NCI-H748 (cell line): ENCODE data around the gene MUC3A.

Source experiments
- DNase-seq: peaks from one replicate; lab custom pipeline; 2025; ENCODE audit not compliant: unreplicated experiment; lab: John Stamatoyannopoulos, UW

Gene MUC3A

GRCh38 chr7:100944138-100944537 is 5.2 kb upstream of the MUC3A start:
- no peak for DNase-seq

GRCh38 chr7:100946111-100946510 is 3.2 kb upstream of the MUC3A start:
- DNase-seq = no peak

- no peak for DNase-seq
Observed at GRCh38 chr7:100946766-100947365, 2.5 kb upstream of the MUC3A start.

GRCh38 chr7:100947792-100948191 is 1.5 kb upstream of the MUC3A start:
- DNase-seq = no peak

- no peak for DNase-seq
Observed at GRCh38 chr7:100949933-100950443, 654 bp downstream of the MUC3A start.

- no peak for DNase-seq
Observed at GRCh38 chr7:100951172-100951571, 1.8 kb downstream of the MUC3A start.

GRCh38 chr7:100951888-100952560 is 2.7 kb downstream of the MUC3A start:
- no peak for DNase-seq

GRCh38 chr7:100952641-100953040 is 3.3 kb downstream of the MUC3A start:
- no peak for DNase-seq

- no peak for DNase-seq
Observed at GRCh38 chr7:100957832-100958421, 8.6 kb downstream of the MUC3A start.

GRCh38 chr7:100959894-100960293 is 10.6 kb downstream of the MUC3A start:
- DNase-seq = no peak

GRCh38 chr7:100962537-100962936 is 13.2 kb downstream of the MUC3A start:
- no peak for DNase-seq

- DNase-seq = no peak
Observed at GRCh38 chr7:100963386-100963785, 14.1 kb downstream of the MUC3A start.

- DNase-seq = no peak
Observed at GRCh38 chr7:100963874-100964273, 14.5 kb downstream of the MUC3A start.

GRCh38 chr7:100964630-100965029 is 15.3 kb downstream of the MUC3A start:
- no peak for DNase-seq

- DNase-seq = no peak
Observed at GRCh38 chr7:100965045-100965722, 15.8 kb downstream of the MUC3A start.

- no peak for DNase-seq
Observed at GRCh38 chr7:100965723-100966541, 16.6 kb downstream of the MUC3A start.

GRCh38 chr7:100966542-100967291 is 17.4 kb downstream of the MUC3A start:
- no peak for DNase-seq

- DNase-seq = no peak
Observed at GRCh38 chr7:100967292-100967863, 18.0 kb downstream of the MUC3A start.

- no peak for DNase-seq
Observed at GRCh38 chr7:100968031-100968430, 18.7 kb downstream of the MUC3A start.

- DNase-seq = no peak
Observed at GRCh38 chr7:100968650-100969049, 19.3 kb downstream of the MUC3A start.
